Measurements from ENCODE around the gene PRM3. TPM values are rescaled to one million over a fixed set of nuclear protein-coding genes. Genes with fewer than 3 reads are reported as not detected.

Gene PRM3
- total RNA-seq, 1 experiment from 2014 or later: not detected

DNA sequence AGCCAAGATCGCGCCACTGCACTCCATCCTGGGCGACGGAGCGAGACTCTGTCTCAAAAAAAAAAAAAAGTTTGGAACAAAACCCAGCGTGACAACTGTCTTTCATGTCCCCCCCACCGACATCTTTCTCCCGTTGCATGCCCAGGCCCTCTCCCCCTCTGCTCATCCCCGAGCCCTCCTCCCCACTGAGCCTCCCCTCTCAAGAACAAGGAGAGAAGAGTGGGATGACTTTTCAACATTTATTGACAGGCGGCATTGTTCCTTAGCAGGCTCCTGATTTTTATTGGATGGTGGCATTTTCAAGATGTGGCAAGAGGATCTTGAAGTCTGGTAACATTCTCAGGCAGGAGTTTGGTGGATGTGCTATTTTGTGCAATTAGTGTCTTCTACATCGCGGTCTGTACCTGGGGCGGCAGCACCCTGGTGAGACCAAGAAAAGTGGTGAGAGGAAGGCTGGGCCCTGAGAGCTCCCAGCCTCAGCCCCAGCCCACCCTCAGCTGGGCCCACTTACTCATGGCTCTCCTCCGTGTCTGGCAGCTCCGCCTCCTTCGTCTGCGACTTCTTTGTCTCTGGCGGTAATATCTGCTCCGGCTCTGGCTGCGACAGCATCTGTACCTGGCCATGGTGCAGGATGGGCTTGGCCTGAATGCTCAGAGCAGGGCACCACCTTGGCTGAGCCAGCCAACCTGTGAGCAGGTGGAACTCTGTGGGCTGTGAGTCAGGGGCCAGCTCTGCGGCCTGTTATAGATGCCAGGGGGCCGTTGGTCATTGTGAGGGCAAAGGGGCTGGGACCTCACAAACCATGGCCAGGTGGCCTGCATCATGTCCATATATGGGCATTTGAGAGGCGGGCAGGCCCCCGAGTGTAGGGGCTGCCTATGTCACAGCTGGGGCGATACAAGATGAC is 7.4 kb upstream of the PRM3 start, which contains the start of gene PRM1:
TSS of gene PRM1 (minus strand) at position 715 of the 907 bp plus-strand sequence. CDS start at position 623, 92 bp downstream.
- DNase-seq (ENCODE audit: low read depth): no peak

DNA sequence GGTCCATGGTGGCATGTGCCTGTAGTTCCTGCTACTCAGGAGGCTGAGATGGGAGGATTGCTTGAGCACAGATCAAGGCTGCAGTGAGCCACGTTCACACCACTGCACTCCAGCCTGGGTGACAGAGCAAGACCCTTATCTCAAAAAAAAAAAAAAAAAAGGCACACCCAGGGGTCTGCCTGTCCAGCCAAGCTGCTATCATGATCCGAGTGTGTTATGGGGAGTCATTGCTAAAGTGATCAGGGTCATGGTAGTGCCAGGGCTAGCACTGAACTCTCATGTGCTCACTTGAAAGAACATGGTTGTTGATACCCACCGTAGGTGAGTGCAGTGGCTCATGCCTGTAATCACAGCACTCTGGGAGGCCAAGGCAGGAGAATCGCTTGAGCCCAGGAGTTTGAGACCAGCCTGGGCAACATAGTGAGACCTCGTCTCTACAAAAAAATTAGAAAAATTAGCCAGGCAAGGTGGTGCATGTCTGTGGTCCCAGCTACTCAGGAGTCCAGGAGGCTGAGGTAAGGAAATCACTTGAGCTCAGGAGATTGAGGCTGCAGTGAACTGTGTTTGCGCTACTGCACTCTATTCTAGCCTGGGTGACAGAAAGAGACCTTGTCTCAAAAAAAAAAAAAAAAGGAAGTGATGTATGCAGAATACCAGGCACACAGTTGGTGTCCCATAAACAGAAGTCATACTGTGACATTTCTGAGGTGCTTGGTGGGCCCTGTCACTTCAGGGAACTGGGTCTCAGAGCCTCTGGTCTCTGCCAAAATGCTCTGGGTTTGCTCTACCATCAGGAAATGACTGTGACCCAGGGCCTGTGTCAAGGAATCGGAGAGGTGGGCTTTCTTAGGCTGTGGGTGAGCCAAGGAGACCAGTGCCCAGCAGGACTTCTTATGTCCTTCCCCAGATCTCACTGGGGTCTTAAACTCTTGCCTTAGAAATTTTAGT is 5.5 kb upstream of the PRM3 start:
- no peak for DNase-seq (ENCODE audit: low read depth)

DNA sequence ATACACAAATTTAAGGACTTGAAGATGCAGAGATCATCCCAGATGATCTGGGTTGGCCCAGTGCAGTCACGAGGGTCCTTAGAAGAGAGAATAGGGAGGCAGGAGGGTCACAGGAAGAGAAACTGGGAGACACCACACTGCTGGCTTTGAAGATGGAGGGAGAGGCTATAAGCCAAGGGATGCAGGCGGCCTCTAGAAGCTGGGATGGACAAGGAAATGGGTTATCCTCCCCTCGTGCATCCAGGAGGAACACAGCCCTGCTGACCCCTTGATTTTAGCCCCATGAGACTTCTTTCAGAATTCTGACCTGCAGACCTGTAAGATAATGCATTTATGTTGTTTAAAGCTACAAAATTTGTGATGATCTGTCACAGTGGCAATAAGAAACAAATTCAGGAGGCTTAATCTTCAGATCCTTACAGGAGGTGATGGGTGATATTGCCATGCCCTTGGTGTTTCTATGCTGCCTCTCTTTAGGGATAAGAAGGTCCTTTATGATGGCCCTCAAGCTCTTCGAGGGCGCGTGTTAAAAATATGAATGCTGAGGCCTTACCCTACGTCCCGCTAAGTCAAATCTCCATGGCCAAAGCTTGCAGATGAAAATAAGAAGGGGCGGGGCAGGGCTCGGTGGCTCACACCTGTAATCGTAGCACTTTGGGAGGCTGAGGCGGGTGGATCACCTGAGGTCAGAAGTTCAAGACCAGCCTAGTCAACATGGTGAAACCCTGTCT is 4.3 kb upstream of the PRM3 start:
- no peak for DNase-seq (ENCODE audit: low read depth)

DNA sequence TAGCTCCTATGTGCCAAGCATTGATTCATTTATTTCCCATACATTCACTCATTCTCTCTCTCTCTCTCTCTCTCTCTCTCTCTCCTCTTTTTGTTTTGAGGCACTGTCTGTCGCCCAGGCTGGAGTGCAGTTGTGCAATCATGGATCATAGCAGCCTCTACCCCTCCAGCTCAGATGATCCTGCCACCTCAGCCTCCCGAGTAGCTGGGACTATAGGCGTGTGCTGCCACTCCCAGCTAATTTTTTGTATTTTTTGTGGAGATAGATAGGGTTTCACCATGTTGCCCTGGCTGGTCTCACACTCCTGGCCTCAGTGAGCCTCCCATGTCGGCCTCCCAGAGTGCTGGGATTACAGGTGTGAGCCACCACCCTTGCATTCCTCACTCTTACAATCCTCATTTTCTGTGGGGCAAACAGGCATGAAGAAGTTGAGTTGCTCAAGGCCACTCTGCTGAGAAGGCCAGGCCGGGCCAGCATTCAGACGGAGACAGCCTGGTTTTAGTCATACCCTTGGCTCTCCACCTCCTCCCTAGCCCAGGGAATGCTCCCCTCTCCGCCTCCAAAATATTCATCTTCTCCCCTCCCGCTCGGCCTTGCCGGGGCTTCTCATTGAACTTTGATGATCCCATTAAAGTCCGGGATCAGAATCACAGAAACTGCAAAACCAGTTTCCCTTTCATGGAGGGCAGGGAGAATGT is 3.6 kb upstream of the PRM3 start:
- no peak for DNase-seq (ENCODE audit: low read depth)

DNA sequence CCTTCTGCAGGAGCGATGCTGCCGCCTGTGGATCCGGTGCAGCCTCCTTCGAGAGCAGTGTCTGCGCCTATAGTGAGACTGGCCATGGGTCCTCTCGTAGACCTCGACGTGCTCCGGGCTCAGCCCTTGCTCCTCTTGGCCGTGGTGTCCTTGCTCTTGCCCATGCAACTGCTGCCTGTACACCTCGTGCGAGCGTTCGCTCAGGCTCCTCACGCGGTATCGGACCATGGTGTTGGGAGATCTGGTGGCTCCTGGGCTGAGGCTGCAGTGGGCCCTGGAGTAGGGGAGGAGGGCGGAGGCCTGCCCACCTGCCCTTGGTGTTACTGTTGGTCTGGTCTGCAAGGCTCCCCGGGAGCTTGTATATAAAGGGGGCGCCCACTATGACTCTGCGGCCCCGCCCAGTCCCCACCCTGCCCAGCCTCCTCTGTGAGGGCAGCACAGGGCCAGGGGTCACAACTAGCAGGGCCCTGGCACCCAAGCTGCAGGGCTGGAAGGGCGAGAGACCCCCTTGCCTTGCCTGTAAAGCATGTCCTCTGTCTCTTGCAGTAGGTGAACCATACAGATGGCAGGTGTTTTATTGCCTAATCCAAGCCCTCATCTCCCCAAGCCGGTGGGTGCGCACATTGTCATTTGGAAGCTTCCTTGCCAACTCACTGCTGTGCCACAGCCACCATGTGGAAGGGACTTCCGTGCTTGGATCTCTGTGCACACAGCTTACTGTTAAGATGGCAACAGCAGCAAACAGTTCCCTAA is 2.9 kb upstream of the PRM3 start, which contains the start of gene PRM2:
TSS of gene PRM2 (minus strand) at position 338 of the 753 bp plus-strand sequence. CDS start at position 228, 110 bp downstream.
- no peak for DNase-seq (ENCODE audit: low read depth)

DNA sequence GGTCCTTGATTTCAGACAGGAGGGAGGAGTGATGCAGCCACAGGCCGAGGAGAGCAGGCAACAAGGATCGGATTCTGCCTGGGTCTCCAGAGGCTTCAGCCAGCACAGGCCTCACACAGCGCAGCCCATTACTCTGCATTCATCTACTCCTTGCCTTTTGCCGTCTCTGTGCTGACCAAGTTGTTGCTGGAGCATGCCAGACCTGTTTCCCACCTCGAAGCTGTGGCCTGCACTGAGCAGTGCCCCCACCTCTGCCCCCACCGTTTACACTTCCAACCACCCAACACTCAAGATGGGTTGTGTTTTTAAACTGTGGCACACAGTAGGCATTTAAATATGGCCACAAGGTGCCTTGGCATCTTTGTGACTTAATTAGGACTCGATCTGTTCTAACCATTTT is 1.5 kb upstream of the PRM3 start:
- no peak for DNase-seq (ENCODE audit: low read depth)

DNA sequence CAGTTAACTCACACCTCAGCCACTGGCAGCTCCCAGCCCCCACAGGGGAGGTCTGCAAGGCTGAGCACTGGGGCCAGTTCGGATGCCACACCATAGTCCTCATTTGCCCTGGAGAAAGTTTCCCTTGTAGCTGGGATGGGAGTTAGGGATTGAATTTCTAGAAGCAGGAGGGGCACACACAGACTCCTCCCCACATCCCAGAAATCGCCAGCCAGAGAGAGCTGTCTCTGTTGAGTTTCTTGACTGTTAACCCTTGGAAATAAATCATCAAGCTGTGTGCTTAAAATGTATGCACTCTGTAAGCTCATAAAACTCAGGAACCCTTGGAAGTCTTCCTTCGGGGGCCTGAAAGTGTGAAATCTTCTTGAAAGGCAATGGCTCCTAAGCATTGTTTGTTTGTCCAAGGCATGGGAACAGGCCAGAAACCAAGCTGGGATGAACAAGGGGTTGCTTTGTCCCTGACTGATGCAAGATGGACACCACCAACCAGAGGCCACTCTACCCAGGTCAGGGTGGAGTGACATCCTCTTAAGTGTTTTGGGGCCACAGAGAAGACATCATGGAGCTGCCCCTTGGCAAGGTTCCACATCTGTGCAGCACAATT is 394 bp upstream of the PRM3 start:
- DNase-seq (ENCODE audit: low read depth): no peak

DNA sequence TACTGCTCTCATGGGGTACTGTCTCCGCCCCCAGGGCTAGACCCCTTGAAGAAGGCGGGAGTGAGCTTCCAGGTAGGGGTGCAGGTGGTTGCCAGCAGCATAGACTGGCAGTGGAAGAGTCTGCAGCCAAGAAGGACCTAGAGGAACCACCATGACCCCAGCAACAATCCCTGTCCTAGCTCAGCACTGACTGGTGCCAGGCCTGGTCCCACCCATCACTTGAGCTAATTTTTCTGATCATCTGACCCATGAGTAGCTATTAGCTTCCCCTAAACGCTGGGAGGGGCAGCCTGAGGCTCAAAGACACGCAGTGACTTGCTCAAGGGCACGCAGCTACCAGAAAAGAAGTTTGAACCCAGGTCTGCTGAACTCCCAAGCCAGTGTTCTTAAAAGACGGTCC is 945 bp downstream of the PRM3 start:
- DNase-seq (ENCODE audit: low read depth): no peak

DNA sequence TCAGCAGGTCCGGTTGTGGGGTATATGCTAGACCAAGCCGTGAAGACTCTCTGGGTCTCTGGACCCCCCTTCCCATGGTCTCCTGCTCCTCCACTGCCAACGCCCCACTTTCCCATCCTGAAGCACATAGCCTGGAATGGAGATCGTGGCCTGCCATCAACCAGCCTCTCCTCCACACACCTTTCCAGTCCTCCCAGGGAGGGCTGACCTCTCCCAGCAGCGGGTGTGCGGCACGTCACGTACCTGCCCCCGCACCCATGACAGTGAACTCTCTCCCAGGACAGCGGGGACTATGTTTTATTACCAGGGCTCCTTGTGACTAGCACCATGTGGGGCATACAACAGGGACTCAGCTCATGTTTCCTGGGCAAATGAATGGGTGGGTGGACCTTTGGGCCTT is 1.8 kb downstream of the PRM3 start:
- DNase-seq (ENCODE audit: low read depth): no peak

DNA sequence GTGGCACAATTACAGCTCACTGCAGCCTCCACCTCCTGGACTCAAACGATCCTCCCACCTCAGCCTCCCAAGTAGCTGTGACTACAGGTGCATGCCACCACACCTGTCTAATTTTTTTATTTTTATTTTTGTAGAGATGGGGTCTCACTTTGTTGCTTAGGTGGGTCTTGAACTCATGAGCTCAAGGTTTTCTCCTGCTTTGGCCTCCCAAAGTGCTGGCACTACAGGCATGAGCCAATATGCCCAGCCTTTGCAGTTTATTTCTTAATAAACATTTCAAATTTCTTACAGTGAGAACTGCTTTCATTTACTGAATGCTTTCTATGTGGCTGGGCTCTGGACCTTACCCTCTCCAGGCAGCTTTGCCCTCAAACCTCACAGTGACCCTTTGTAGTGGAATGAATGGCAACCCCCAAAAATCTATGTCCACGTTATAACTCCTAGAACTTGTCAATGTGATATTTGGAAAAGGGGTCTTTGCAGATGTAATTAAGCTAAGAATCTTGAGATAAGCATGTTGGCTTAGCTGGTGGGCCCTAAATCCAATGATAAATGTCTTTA is 2.7 kb downstream of the PRM3 start:
- no peak for DNase-seq (ENCODE audit: low read depth)

DNA sequence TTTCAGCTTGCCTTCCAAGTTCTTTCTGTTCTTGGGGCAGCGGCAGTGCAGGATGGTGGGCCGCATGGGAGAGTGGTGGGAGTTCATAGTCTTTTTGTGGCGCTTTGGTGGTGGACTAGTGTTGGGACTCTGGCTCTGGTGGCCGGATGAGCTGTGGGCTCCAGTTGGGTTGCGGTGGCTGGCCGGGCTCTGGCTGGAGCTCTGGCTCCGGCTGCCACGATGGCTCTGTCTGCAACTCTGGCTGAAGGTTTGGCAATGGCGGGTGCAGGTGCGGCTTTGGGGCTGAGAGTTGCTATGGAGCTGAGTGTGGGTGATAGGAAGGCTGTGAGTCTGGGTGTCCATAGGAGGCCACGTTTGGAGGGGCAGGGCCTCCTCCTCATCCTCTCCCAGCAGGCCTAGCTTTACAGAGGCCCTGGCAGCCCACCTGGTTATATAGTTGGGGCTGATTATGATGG is 4.5 kb downstream of the PRM3 start, which contains the start of gene TNP2:
TSS of gene TNP2 (minus strand) at position 405 of the 455 bp plus-strand sequence. CDS start at position 342, 63 bp downstream.
- DNase-seq (ENCODE audit: low read depth): no peak

DNA sequence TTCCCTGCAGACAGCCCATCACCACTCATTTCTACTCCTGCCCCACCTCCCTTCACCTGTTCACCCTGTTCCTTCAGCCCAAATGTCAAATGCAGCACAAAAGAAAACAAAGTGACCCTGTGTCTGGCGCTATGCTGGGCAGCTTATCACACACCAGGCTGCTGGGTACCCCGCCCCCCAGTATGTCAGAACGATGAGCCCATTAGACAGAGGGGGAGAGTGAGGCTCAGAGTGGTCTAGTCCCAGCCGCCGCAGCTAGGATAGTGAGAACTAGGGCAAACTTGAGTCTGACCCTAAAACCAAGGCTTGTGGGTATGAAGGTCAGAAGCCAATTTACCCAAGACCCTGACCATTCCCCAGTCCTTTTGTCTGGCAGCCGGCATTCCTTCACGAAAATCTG is 8.3 kb downstream of the PRM3 start:
- DNase-seq (ENCODE audit: low read depth): no peak

DNA sequence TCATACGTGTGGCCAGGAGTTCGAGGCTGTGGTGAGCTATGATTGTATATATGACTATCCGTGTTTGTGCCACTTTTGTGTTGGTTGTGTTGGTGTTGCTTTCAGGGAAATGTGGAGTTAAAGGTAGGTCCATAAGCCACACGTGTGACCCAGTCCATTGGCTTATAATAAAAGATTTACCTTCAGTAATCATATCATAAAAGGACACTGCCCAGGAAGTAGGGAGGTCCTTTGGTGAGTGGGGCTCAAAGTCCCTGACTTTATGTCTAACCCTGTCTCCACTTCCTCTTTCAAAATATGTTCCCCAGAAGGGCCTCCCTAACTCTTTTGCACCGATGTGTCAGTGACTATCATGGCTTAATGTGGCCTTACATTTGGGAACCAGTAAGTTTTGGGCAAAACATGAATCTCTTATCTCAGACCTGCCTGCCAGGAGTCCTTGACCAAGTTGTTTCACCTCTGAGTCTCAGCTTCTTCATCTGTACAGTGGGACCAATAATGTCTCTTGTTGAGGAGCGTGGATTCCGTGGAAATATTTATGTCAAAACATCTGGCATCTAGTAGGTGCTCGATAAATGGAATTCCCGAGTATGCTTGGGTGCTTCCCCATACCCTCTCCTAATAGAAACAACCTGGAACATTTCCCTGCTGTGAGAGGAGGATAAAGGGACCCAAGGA is 9.1 kb downstream of the PRM3 start:
- DNase-seq (ENCODE audit: low read depth): no peak

DNA sequence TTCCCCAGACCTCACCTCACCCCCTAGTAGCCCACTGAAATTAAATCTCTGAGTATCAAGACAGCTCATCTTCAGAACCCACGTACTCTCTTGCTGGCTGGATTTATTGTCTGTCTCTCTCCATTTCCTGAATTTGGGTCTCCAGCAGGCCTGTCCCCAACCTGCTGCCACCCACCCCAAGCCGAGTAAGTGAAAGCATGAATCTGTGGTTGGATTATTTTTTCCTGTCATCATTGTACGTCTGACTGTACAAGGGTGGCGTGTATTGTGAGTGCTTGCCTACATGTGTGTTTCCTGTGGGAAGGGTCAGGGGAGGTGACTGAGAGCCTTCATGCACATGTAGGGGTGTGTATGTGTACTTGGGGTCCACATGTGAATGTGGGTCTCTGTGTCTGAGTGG is 9.7 kb downstream of the PRM3 start:
- no peak for DNase-seq (ENCODE audit: low read depth)

DNA sequence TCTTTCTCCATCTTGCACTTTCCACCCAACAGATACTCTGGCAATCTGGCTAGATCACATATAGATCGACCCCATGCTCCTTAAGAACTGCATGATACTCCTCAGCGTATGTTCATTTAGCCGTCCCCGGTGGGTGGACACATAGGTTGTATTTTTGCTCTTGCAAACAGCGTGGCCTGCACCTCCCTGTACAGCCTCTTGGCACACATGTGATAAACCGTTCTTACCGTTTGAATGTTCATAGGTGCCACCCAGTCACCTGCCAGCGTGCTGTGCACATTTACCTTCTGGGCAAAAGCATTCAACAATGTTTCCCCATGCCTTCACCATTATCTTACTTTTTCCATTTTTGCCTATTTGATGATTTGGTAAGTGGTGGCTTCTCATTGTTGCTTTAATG is 10.5 kb downstream of the PRM3 start:
- no peak for DNase-seq (ENCODE audit: low read depth)

DNA sequence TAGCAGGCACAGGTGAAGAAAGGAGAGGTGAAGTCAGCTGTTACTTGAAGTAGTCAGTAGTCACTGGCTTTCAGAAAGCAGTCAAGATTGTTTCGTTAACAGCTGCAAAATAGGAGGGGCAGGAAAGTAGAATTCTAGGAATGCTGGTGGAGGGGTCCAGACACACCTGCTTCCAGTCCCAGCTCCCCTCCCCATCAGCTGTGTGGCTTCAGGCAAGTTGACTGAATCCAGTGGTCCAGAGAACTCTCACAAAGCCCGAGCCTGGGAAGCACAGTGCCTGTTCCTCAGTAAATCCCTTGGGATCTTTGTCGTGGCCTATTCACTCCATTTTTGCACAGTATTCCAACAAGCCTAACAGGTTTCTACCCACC is 12.8 kb downstream of the PRM3 start:
- no peak for DNase-seq (ENCODE audit: low read depth)

DNA sequence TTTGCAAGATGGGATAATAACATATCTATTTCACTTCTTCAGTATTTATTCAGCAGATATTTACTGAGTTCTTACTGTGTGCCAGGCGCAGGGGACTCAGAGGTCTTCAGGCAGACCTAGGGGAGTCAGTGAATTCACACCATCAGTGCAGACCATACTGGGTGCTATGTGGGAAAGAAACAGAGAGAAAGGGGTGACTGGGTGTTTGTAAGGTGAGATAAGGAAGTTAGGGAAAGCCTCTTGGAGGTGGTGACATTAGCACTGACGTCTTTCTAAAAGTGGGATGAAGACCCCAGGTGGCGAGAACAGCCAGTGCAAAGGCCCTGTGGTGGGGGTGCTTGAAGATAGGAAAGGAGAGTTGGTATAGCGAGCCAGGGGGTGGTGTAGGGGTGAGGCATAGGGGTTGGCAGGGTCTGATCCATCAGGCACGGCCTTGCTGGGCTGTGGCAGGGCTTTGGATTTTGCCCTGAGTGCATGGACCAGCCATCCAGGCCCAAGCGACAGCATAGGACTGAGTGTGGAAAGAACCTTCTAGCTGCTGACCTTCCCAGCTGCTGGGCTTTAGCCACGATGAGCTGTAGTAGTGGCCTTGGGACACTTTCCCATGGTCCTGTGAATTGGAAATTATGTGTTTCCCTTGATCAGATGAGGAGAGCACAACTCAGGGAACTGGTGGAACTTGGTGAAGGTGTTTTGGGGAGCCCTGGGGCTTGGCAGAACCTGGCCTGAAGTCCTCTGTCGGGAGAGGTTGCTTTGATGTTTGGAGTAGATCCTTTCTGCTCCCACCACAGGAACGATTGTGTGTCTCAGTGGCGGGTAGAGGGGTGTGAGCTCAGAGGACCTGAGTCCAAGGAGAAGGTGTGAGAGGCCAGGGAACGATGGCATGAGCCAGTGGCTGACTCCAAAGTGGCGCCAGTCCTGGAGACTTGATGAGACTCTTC is 13.5 kb downstream of the PRM3 start:
- DNase-seq (ENCODE audit: low read depth): no peak
